B cell (primary cell): Measurements from ENCODE around the gene NIPSNAP3A. TPM values are rescaled to one million over a fixed set of nuclear protein-coding genes. Genes with fewer than 3 reads are reported as not detected.

Experiments used
- ATAC-seq: fragments of 200-7000 bp; cut with Tn5 transposase; one replicate; pipeline ENCODE4 v1.10.0; 2021; ENCODE audit warnings: low read depth, mild to moderate bottlenecking, moderate number of reproducible peaks, moderate library complexity
- CTCF ChIA-PET: fragments of 350-600 bp; sonication (Branson Sonifier 250); formaldehyde crosslinking; loops from one replicate; lab custom pipeline; 2021; ENCODE audit warnings: antibody characterized with exemption, inconsistent platforms; lab: Charles Lee
- POLR2A ChIA-PET: fragments of 350-600 bp; sonication (Branson Sonifier 250); formaldehyde crosslinking; loops from one replicate; lab custom pipeline; 2021; ENCODE audit warnings: antibody characterized with exemption; lab: Charles Lee
- DNase-seq: peaks from one replicate; pipeline ENCODE4 v3.0.0; 2013
- H2AFZ ChIP-seq: 2 replicates; pipeline ENCODE4 v1.6.1; 2012; ENCODE audit warnings: mild to moderate bottlenecking, low read depth, low read length; ENCODE audit not compliant: insufficient read depth, poor library complexity, severe bottlenecking
- H3K27ac ChIP-seq, 2 donors: 1 replicate in 1 of 2; 2 replicates in 1 of 2; pipeline ENCODE4 v1.5.1; 2012 to 2013; ENCODE audit warnings: low read length in 2 of 2, mild to moderate bottlenecking in 2 of 2, moderate library complexity in 1 of 2
- H3K27me3 ChIP-seq, 4 experiments: fragments of 200-600 bp in 1 of 4; sonication (generic) in 1 of 4; replicated peaks in 1 of 4; 1 replicate in 2 of 4; 2 replicates in 2 of 4; pipeline versions ENCODE4 v1.6.1 to v1.7.0; 2013 to 2016; ENCODE audit warnings: low read length in 3 of 4, mild to moderate bottlenecking in 2 of 4, mixed read lengths in 1 of 4, moderate library complexity in 1 of 4; ENCODE audit not compliant: insufficient read depth in 4 of 4, control insufficient read depth in 3 of 4; ENCODE audit errors: control extremely low read depth in 1 of 4
- H3K36me3 ChIP-seq, 2 experiments: replicated peaks in 1 of 2; 1 replicate in 1 of 2; 2 replicates in 1 of 2; pipeline versions ENCODE4 v1.6.1 to v1.7.1; 2013; ENCODE audit warnings: low read length in 1 of 2; ENCODE audit not compliant: insufficient read depth in 2 of 2, control insufficient read depth in 1 of 2; ENCODE audit errors: control extremely low read depth in 1 of 2, extremely low read depth in 1 of 2
- H3K4me1 ChIP-seq, 2 donors: fragments of 200-600 bp in 1 of 2; sonication (generic) in 1 of 2; 1 replicate in 1 of 2; 2 replicates in 1 of 2; pipeline versions ENCODE4 v1.5.1 to v1.6.1; 2013 to 2017; ENCODE audit warnings: low read length in 2 of 2; ENCODE audit not compliant: control insufficient read depth in 2 of 2, insufficient read depth in 2 of 2
- H3K4me2 ChIP-seq: replicated peaks from 2 replicates; pipeline ENCODE3; 2012; ENCODE audit warnings: mild to moderate bottlenecking, low read depth, low read length; ENCODE audit not compliant: poor library complexity, severe bottlenecking
- H3K4me3 ChIP-seq, 5 experiments: fragments of 200-600 bp in 1 of 5; sonication (generic) in 1 of 5; 1 replicate in 3 of 5; 2 replicates in 2 of 5; pipeline versions ENCODE4 v1.5.1 to v1.7.0; 2011 to 2016; ENCODE audit warnings: low read length in 4 of 5, mild to moderate bottlenecking in 4 of 5, low read depth in 2 of 5, control low read depth in 1 of 5, moderate library complexity in 1 of 5; ENCODE audit not compliant: insufficient read depth in 1 of 5; ENCODE audit errors: control extremely low read depth in 1 of 5, extremely low read depth in 1 of 5
- H3K79me2 ChIP-seq: fragments of 200-600 bp; sonication (generic); one replicate; pipeline ENCODE4 v1.6.0; 2016; ENCODE audit warnings: low read length; ENCODE audit not compliant: control insufficient read depth, insufficient read depth
- H3K9ac ChIP-seq: fragments of 200-600 bp; sonication (generic); 2 replicates; pipeline ENCODE4 v1.6.1; 2017; ENCODE audit warnings: mild to moderate bottlenecking, low read length, moderate library complexity
- H3K9me3 ChIP-seq, 3 donors: one replicate each; pipeline versions ENCODE4 v1.6.1 to v1.7.1; 2013; ENCODE audit warnings: low read length in 2 of 3; ENCODE audit not compliant: control insufficient read depth in 2 of 3, insufficient read depth in 1 of 3; ENCODE audit errors: control extremely low read depth in 1 of 3
- H4K20me1 ChIP-seq: 2 replicates; pipeline ENCODE4 v1.6.0; 2012; ENCODE audit warnings: mild to moderate bottlenecking, low read length; ENCODE audit not compliant: insufficient read depth, control insufficient read depth, poor library complexity, severe bottlenecking
- H3K27ac Mint-ChIP-seq: one replicate; pipeline ENCODE4 v1.8.0; 2021; ENCODE audit warnings: mixed read lengths
- H3K27me3 Mint-ChIP-seq: one replicate; pipeline ENCODE4 v1.8.0; 2021; ENCODE audit warnings: mixed read lengths
- H3K4me1 Mint-ChIP-seq: one replicate; pipeline ENCODE4 v1.8.0; 2021; ENCODE audit warnings: mixed read lengths
- H3K4me3 Mint-ChIP-seq: one replicate; pipeline ENCODE4 v1.8.0; 2021; ENCODE audit warnings: mixed read lengths
- H3K9me3 Mint-ChIP-seq: one replicate; pipeline ENCODE4 v1.8.0; 2022; ENCODE audit warnings: mixed read lengths; ENCODE audit not compliant: insufficient read depth
- CTCF ChIP-seq: fragments of 200-600 bp; IDR thresholded peaks from one replicate; pipeline ENCODE4 v1.8.0; 2022; ENCODE audit warnings: antibody characterized with exemption, mild to moderate bottlenecking
- EZH2 ChIP-seq: IDR thresholded peaks from 2 replicates; pipeline ENCODE4 v1.6.1; 2012; ENCODE audit warnings: borderline replicate concordance, low read depth, mild to moderate bottlenecking, moderate library complexity, low read length; ENCODE audit not compliant: insufficient read depth, poor library complexity, severe bottlenecking
- WGBS: methylation state at CpG from one replicate; pipeline ENCODE4 v1.1.5; 2013; ENCODE audit warnings: missing lambda C conversion rate; ENCODE audit not compliant: insufficient coverage; 5-methylcytosine and 5-hydroxymethylcytosine counted together
- intact Hi-C: fragments of 100-400 bp; cut with micrococcal nuclease; formaldehyde crosslinking; loops from one replicate; pipeline ENCODE4 v1.10.0; 2022
- polyA plus RNA-seq: library from polyadenylated mRNA; depleted of rRNA; stranded (reverse); fragments of >200 nt; gene quantifications from 2 replicates; pipeline ENCODE4 v1.2.3, GENCODE V29; 2012
- total RNA-seq, 2 donors: library from RNA; stranded (reverse); fragments of 120-200 nt in 1 of 2; gene quantifications; 1 replicate in 1 of 2; 2 replicates in 1 of 2; pipeline versions ENCODE4 v1.2.3 to v1.2.4, GENCODE V29; 2013 to 2022

NIPSNAP3A gene
- total and polyA plus RNA-seq, 2 donors (not counting 1 experiment from before 2014, with no cell fraction given) = 9.4 to 23.6 TPM

DNA sequence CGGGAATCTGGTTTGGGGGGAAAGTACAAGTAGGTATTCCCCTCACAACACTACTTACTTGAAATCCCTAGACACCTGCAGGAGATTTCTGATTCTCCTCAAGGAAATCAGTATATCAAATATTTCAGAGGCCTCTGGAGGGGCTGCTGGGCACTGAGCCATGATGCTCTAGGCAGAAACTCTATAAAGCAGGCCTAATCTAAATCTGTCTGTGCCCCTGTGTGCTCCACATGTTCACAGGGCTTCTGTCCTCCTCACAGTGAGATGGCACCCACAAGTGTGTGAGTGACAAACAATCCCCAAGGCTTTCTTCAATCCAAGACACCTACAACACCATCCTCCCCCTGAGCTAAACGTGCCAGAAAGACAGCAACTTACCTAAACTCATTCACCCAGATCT is 55.4 kb downstream of the NIPSNAP3A start:
- no peaks in the 10 kb centered on the region for H3K27me3 Mint-ChIP-seq
- Histone ChIP-seq H4K20me1 (no peaks in the 10 kb centered on the region), H3K9ac (no peak overlapping the region), H3K4me1 (no peaks in the 10 kb centered on the region), H3K27me3 (no peaks in the 10 kb centered on the region), H3K4me3 (no peak overlapping the region), H3K36me3 (peaks cover 15 to 91% of the 10 kb centered on the region in 2 experiments), H3K4me2 (no peak overlapping the region), H3K27ac (no peak overlapping the region), H3K79me2 (no peaks in the 10 kb centered on the region), H3K9me3 (no peaks in the 10 kb centered on the region), H2AFZ (no peak overlapping the region)
- ChIA-PET CTCF (no interaction called here), POLR2A (no interaction called here)
- 100% methylated on average over 1 of the region's 2 CpGs for WGBS
- TF ChIP-seq CTCF = no peak
- no peak for TF ChIP-seq EZH2
- intact Hi-C loops = no loop called here
- H3K4me3 Mint-ChIP-seq = no peak overlapping the region
- no peaks in the 10 kb centered on the region for H3K9me3 Mint-ChIP-seq
- DNase-seq (no peak), ATAC-seq (no peak)
- no peaks in the 10 kb centered on the region for H3K4me1 Mint-ChIP-seq
- no peak overlapping the region for H3K27ac Mint-ChIP-seq

DNA sequence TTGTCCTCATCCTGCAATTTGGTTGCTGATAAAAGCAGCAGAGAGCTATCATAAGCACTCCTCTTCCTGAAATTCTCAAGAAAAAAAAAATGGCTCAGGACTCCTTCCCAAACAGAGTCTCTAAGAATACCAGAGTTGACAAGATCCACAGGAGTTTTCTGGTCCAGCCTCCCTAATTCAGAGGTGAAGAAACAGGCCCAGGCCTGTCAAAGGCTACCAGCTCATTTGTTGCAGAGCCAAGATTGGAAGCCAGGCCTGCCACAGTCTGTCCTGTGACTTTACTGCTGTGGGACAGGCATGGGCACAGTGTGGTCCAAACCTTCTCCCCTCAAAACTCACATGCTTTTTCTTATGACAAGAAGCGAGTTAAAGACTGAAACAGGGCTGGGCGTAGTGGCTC is 58.0 kb downstream of the NIPSNAP3A start:
- H3K27me3 Mint-ChIP-seq = no peaks in the 10 kb centered on the region
- H3K27ac Mint-ChIP-seq = no peak overlapping the region
- no peaks in the 10 kb centered on the region for H3K4me1 Mint-ChIP-seq
- H3K27ac ChIP-seq = no peak overlapping the region
- H4K20me1 ChIP-seq = no peaks in the 10 kb centered on the region
- ChIA-PET CTCF (no interaction called here), POLR2A (no interaction called here)
- no peak overlapping the region for H3K9ac ChIP-seq
- H3K4me2 ChIP-seq = no peak overlapping the region
- no peaks in the 10 kb centered on the region for H3K9me3 ChIP-seq
- H3K4me1 ChIP-seq = no peaks in the 10 kb centered on the region
- H3K4me3 Mint-ChIP-seq = no peak overlapping the region
- H2AFZ ChIP-seq = no peak overlapping the region
- DNase-seq (no peak), ATAC-seq (no peak)
- H3K36me3 ChIP-seq = peaks cover 10 to 82% of the 10 kb centered on the region in 2 experiments
- H3K9me3 Mint-ChIP-seq = no peaks in the 10 kb centered on the region
- no peaks in the 10 kb centered on the region for H3K79me2 ChIP-seq
- H3K27me3 ChIP-seq = no peaks in the 10 kb centered on the region
- WGBS = 100% methylated on average over 2 of the region's 2 CpGs
- intact Hi-C loops = no loop called here
- TF ChIP-seq EZH2 = no peak
- no peak for TF ChIP-seq CTCF
- H3K4me3 ChIP-seq = no peak overlapping the region
